Activated CD8-positive, alpha-beta memory T cell treated with anti-CD3 and anti-CD28 coated beads for 36 hours (primary cell): Measurements from ENCODE around the gene PHACTR4. TPM values are rescaled to one million over a fixed set of nuclear protein-coding genes. Genes with fewer than 3 reads are reported as not detected.
"Not testable (repeated sequence)": the region's sequence is repeated elsewhere in the genome, so short reads cannot be mapped to it uniquely, and the experiment has no call there.

Source experiments
- CTCF ChIA-PET: fragments of 350-600 bp; sonication (Branson Sonifier 250); formaldehyde crosslinking; loops from one replicate; lab custom pipeline; 2021; ENCODE audit warnings: antibody characterized with exemption; lab: Charles Lee
- POLR2A ChIA-PET: fragments of 350-600 bp; sonication (Branson Sonifier 250); formaldehyde crosslinking; loops from one replicate; lab custom pipeline; 2021; ENCODE audit warnings: antibody characterized with exemption; lab: Charles Lee
- total RNA-seq, 2 experiments: library from RNA; stranded (reverse); gene quantifications; one replicate each; pipeline ENCODE4 v1.2.3, GENCODE V29; 2021

Gene PHACTR4
- total RNA-seq, 2 experiments from 2014 or later, result 23.0 to 24.3 TPM

DNA sequence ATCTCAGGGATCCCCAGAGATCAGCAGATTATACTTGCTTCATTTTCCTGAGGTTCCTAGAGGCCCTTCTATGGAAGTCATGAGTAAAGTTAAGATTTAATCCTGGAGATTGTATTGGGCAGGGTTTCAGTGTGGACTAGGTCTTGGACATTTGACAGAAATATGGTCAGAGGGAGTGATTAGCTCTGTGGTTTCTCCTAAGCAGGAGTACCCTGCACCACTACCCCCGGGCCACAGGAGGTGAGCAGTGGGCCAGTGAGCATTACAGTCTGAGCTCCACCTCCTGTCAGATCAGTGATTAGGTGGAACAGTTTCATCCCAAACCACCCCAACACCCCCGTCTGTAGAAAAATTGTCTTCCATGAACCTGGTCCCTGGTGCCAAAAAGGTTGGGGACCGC lies 43.2 kb downstream of the PHACTR4 start:
- POLR2A ChIA-PET, result no interaction called here
- CTCF ChIA-PET, result no interaction called here

DNA sequence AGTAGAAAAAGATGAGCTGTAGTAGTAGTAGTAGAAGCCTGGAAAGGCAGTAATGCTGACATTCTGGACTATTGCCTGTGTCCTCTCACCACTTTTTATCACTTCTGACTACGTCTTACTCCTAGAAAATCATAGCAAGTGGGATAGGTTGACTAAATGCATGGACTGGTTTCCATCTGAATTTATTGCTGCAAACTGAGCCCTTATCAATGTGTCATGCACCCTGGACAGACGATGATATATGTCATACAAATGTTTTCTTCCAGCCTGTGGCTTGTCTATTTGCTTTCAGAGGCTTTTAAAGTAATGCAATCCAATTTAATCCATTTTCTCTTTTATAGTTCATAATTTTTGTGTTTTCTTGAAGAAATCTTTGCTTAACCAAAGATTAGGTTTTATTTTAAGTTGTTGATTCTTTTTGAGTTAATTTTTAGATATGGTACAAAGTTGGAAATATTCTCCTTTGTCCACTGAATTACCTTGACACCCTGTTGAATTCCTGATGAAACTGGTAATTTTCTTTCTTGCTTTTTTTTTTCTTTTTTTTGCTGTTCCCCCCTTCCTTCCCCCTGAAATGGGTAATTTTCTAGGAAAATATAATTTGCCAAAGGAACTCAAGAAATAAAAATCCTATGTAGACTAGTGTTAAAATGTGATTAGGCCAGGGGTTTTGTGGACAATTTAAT lies 47.1 kb downstream of the PHACTR4 start:
- POLR2A ChIA-PET, result no interaction called here
- CTCF ChIA-PET, result no interaction called here

DNA sequence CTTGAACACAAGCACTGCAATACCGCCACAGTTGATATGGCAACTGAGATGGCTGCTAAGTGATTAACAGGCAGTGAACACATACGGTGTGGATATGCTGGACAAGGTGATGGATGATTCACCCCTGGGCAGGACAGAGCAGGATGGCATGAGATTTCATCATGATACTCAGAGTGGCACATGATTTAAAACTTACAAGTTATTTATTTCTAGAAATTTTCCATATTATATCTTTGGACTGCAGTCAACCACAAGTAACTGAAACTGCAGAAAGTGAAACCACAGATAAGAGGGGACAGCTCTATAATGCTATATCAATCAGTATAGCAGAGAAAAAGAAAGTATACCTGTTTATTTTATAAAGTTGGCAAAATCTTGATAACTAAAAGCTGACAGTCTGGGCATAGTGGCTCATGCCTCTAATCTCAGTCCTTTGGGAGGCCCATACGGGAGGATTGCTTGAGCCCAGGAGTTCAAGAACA lies 47.9 kb downstream of the PHACTR4 start:
- ChIA-PET POLR2A (no interaction called here), CTCF (interaction anchor here (0.5 to 0.7 kb wide), 2 partner anchors 17 to 235 kb away, joined by 3 read pairs; no protein-coding TSS in a partner anchor)

DNA sequence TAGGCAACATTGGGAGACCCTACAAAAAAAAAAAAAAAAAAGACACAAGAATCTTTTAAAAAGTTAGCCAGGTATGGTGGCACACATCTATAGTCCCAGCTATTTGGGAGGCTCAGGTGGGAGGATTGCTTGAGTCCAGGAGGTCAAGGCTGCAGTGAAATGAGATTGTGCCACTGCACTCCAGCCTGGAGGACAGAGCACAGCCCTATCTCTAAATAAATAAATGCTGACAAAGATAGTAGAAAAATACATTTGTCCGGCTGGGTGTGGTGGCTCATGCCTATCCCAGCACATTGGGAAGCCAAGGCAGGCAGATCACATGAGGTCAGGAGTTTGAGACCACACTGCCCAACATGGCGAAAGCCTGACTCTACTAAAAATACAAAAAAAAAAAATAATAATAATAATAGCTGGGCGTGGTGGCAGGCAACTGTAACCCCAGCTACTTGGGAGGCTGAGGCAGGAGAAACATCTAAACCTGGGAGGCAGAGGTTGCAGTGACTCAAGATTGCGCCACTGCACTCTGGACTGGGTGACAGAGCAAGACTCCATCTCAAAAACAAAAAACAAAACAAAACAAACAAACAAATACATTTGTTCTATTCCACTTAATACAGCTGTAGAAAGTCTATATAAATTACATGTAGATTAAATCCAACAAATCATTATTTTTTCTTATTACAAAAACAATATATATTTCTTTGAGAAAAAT lies 48.5 kb downstream of the PHACTR4 start:
- CTCF ChIA-PET, result interaction anchor here (0.7 kb wide), 1 partner anchor 16 kb away, joined by 3 read pairs; no protein-coding TSS in a partner anchor
- POLR2A ChIA-PET, result interaction anchor here (0.6 kb wide), 1 partner anchor 172 kb away, joined by 3 read pairs; no protein-coding TSS in a partner anchor

DNA sequence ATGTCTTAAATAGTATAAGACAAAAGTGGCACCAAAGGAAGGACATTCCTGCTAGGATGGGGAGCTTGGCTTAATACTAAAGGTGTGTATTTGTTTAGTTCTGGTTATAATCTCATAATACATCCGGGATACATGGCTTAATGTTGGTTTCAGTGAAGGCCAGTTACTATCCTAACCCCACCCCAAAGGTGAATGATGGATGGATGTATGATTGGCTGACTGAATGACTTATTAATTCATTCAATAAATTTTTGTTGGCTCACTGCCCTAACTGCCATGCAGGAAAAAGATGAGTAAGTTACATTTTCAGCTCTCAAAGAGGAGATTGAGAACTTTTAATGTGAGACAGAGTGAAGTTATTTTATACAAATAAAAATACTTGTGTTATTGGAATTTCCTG lies 52.2 kb downstream of the PHACTR4 start:
- CTCF ChIA-PET, result no interaction called here
- POLR2A ChIA-PET, result no interaction called here

DNA sequence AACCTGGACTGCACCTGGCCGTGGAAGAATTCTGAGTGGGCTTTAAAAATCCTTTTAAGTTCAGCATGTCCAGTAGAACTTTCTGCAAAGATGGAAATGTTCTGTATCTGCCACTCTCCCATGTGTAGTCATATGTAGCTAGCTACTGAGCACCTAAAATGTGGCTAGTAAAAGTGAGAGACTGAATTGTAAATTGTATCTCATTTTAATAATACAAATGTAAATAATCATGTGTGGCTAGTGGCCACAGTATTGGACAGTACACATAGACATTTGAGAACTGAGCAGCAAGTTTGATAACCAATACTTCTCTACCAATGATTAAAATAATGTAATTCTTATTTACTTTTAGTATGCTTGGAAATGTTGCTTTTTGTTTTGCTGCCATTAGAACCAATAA lies 57.3 kb downstream of the PHACTR4 start:
- POLR2A ChIA-PET, result no interaction called here
- CTCF ChIA-PET, result no interaction called here

DNA sequence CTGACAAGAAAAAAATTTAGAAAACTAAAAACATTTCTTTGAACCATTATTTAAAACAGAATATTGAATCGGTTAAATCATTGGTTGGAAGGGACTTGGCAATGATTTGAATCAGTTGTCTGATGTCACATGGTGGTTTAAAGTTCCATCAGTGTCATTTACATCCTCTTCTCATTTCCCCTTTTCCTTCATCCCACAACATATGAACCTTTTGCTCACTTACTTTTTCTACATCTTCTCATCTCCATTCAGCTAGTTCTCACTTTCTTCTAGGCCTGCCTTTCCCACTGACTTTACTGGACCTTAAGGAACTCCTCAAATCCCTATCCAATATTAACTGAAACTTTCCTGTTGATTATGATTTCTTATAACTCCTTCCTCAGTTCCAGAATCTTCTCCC lies 58.5 kb downstream of the PHACTR4 start:
- CTCF ChIA-PET, result no interaction called here

DNA sequence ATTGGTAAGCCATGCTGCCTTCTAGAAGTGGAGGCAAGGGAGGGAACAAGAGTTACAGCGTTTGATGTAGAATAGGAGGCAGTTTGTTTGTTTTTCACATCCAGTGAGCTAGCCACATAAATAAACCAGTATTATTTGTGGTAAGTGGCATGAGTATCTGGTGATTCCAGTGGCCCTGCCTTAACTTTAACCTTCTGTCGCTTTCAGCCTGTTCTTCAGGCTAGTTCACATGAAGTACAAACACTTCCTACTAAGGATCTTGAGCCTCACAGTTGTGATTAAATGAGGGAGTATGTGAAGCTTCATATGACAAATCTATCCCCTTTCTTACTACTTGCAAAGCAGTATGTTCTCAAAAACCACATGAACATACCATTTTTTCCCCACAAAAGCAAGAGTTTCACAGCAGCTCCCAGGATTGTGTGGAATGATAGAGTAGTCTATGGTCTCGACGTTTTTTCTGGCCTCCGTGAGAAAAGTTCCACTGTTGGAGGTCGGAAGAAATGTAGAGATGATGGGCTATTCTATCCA lies 59.5 kb downstream of the PHACTR4 start:
- ChIA-PET CTCF (interaction anchor here (0.6 kb wide), 1 partner anchor 20 kb away, joined by 4 read pairs; no protein-coding TSS in a partner anchor), POLR2A (no interaction called here)

More for the DNA sequence above, 58.5 kb downstream of the PHACTR4 start:
- POLR2A ChIA-PET, result no interaction called here

DNA sequence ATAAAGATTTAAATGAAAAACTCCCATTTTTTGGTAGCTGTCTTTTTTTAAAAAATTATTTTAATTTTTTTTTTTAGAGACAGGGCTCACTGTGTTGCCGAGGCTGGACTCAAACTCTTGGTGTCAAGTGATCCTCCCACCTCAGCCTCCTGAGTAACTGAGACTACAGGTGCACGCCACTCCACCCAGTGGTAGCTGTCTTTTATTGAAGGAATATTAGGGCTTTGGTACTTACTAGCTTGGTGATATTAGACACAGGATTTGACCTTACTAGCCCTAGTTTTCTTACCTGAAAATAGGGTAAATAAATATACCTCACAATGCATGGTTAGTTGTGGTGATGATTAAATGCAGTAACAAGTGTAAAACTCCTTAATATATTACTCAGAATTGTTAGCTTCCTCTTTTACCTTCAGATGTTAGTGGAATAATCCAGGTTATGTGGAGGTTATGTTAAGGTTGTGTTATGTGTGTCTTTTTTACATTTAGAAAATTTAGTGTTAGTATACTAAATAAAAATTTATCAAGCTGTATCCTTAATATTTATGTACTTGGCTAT lies 66.8 kb downstream of the PHACTR4 start:
- CTCF ChIA-PET, result interaction anchor here (1.2 kb wide), 1 partner anchor 75 kb away, joined by 4 read pairs; no protein-coding TSS in a partner anchor
- POLR2A ChIA-PET, result interaction anchor here (0.9 kb wide), 1 partner anchor 10 kb away, joined by 3 read pairs; no protein-coding TSS in a partner anchor

DNA sequence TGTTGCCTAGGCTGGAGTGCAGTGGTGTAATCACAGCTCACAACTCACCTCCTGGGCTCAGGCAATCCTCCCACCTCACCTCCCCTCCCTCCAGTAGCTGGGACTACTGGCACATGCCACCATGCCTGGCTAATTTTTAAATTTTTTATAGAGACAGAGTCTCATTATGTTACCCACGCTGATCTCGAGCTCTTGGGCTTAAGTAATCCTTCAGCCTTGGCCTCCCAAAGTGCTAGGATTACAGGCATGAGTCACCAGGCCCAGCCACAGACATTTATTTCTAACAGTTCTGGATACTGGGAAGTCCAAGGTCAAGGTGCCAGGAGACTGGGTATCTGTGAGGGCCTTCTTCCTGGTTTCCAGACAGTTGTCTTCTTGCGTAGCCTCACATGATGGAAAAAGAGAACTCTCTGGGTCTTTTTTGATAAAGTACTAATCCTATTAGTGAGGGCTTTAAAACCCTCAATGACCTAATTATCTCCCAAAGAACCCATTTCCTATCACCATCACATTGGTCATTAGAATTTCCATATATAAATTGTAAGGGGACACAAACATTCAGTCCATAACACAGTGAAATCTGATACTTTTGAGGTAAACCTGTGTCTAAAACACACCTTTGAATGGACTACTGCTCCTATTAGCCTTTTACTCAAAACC lies 67.9 kb downstream of the PHACTR4 start:
- ChIA-PET POLR2A (no interaction called here), CTCF (no interaction called here)

DNA sequence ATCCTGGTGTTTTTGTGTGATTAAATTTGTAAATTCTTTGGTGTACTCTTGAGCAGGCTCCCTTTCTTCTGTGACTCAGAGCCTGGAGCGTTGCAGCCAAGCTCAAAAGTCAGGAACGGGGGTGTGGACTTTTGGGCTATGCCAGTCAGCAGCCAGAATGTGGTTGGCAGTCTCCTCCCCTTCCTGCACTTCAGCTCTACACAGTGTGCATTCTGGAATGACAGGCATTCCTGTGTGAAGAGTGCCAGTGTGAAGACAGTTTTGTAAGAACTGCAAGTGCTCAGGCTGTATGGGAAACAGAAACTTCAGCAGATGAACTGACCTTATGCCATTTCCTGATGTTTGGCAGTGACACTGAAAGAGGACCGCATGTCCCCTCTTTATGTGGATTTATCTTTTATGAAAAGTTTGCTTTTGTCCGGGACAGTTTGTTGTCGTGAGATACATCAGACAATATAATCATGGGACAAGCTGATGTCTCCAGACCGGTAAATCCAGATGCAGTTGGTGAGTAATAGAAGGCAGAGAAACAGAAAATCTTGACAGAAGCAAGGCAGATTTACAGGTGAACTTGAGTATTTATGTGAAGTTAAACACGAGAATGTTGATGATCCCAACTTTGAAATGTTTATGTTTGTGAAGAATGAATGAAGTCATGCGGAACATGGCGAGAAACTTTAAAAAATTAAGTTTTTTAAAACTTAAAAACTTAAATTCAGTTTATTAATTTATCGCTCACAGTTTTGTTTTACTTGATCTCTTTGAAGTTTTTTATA lies 68.6 kb downstream of the PHACTR4 start:
- CTCF ChIA-PET, result interaction anchor here (0.6 kb wide), 1 partner anchor 49 kb away, joined by 4 read pairs; no protein-coding TSS in a partner anchor
- POLR2A ChIA-PET, result no interaction called here

DNA sequence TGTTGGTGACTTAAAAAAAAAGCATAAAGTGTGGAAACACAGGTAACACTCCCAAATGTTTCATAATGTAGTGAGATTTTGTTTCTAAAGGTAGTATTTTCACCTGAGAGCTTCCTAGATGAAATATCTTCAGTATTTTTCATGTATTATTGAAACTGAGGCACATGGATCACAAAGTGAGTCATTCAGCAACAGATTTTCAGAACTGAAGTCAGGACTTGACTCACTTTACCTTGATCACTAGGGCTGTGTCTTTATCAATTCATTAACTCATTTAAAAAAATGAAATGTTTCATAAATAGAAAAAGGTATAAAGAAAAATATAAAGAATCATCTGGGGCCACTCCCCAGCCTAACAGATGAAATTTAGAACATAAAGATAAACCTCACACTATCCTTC lies 69.8 kb downstream of the PHACTR4 start:
- POLR2A ChIA-PET, result interaction anchor here (0.7 kb wide), 1 partner anchor 111 kb away, joined by 10 read pairs; no protein-coding TSS in a partner anchor
- CTCF ChIA-PET, result no interaction called here

DNA sequence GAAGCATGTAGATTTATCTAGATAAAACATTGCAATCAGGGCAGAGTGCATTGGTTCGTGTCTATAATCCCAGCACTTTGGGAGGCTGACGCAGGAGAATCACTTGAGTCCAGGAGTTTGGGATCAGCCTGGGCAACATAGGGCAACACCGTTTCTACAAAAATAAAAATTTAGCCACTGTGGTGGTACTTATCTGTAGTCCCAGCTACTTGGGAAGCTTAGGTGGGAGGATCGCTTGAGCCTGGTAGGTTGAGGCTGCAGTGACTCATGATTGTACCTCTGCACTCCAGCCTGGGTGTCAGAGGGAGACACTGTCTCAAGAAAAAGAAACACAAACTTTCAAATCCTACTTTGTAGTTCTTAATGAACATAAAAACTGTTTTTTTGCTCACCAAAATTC lies 72.1 kb downstream of the PHACTR4 start:
- ChIA-PET POLR2A (no interaction called here), CTCF (interaction anchor here (1.5 kb wide), 1 partner anchor 9 kb away, joined by 3 read pairs; no protein-coding TSS in a partner anchor)

DNA sequence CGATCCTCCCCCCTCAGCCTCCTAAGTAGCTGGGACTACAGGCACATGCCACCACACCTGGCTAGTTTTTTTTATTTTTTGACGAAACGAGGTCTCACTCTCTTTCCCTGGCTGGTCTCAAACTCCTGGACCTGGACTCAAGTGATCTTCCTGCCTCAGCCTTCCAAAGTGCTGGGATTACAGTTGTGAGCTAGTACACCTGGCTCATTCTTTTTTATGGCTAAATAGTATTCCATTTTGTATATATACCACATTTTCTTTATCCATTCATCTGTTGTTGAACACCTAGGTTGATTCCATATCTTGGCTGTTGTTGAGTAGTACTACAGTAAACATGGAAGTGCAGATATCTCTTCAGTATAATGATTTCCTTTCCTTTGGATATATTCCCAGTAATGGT lies 74.0 kb downstream of the PHACTR4 start:
- ChIA-PET POLR2A (interaction anchor here (0.5 kb wide), 1 partner anchor 133 kb away, joined by 3 read pairs; no protein-coding TSS in a partner anchor), CTCF (no interaction called here)

DNA sequence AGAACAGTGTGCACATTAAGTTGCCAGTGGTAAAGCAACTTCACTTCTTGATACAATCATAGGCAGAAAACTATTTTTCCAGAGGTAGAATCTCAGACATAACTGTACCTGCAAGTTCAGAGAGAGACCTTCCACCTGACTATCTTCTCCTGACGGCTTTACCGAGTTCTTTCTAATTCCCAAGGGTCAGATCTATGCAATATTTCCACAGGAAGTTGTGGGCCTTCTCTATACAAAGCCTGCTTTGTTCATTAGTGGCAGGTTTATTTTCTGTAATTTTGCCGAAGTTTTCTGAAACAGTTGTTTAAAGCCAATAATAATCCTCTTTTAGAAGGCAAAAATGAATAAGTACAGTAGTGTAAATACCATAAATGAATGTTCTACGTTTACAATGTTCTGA lies 78.1 kb downstream of the PHACTR4 start:
- ChIA-PET POLR2A (no interaction called here), CTCF (no interaction called here)

DNA sequence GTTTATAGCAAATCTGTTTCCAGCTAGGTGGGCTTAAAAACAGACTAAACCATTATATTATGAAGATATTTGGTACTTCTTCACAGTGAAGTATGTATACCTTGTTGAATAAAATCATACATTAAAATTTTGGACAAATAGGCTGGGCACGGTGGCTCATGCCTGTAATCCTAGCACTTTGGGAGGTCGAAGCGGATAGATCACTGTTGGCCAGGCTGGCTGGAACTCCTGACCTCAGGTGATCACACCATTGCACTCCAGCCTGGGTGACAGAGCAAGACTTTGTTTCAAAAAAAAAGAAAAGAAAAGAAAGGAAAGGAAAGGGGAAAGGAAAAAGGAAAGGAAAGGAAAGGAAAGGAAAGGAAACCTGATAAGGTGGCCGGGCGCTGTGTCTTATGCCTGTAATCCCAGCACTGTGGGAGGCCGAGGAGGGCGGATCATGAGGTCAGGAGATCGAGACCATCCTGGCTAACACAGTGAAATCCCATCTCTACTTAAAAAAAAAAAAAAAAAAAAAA lies 78.6 kb downstream of the PHACTR4 start:
- POLR2A ChIA-PET, result not testable (repeated sequence)
- CTCF ChIA-PET, result interaction anchor here (0.7 kb wide), 1 partner anchor 20 kb away, joined by 4 read pairs; no protein-coding TSS in a partner anchor

DNA sequence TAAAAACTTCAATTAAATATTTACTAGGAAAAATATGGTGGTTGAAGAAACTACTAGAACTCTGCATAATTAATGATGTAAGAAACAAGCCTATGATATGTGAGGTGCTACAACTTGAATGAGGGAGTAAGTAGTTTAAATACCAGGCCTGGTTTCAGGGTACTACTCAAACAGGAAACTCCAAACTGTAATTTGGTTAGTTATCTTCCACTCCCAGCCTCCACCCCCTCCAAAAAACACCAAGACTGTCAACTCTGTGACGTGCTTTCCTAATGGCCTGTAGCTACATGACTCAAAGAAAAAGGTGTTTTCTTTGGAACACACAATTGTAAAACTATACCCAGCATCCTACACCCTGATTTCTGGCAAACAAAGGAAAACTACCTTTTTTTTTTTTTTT lies 80.4 kb downstream of the PHACTR4 start:
- CTCF ChIA-PET, result interaction anchor here (0.5 kb wide), 1 partner anchor 333 kb away, joined by 3 read pairs; no protein-coding TSS in a partner anchor
- POLR2A ChIA-PET, result interaction anchor here (0.7 kb wide), 1 partner anchor 676 kb away, joined by 5 read pairs; no protein-coding TSS in a partner anchor

DNA sequence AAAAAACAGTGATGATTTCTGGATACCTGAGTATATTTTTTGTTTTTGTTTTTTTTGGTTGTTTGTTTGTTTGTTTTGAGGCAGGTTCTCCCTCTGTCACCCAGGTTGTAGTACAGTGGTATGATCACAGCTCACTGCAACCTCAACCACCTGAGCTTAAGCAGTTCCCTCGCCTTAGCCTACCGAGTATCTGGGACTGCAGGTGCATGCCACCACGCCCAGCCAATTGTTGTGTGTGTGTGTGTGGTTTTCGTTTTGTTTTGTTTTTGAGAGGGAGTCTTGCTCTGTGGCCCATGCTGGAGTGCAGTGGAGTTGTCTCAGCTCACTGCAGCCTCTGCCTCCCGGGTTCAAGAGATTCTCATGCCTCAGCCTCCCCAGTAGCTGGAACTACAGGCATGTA lies 81.0 kb downstream of the PHACTR4 start:
- CTCF ChIA-PET, result interaction anchor here (0.5 kb wide), 1 partner anchor 334 kb away, joined by 3 read pairs; no protein-coding TSS in a partner anchor
- POLR2A ChIA-PET, result interaction anchor here (0.6 kb wide), 1 partner anchor 122 kb away, joined by 3 read pairs; the partner anchor contains the start of gene MED18
